ENCODE results near the gene RAVER1. TPM values are rescaled to one million over a fixed set of nuclear protein-coding genes. Genes with fewer than 3 reads are reported as not detected.
A peak's percentile ranks its signal among the peaks of the same experiment; 100 is the strongest.

Gene RAVER1
- total and polyA plus RNA-seq, 2 of the 13 experiments (the other 11 are each of a cell fraction or from before 2014, with no cell fraction given) = 3.6 to 7.9 TPM

GRCh38 chr19:10295847-10296591 is 37.3 kb downstream of the RAVER1 start (continued):
- no peak for TF ChIP-seq IRF2 (CRISPR knock-in tag; IDR thresholded peaks at IDR 0.05)
- TF ChIP-seq NR0B2 (CRISPR knock-in tag; IDR thresholded peaks at IDR 0.05) = peak; percentile 63; the same call in 1 of the 2 replicates
- TF ChIP-seq SMARCC2 (IDR thresholded peaks at IDR 0.05) = no peak
- no peak for TF ChIP-seq KMT2A (CRISPR knock-in tag; IDR thresholded peaks at IDR 0.05)
- no peak for TF ChIP-seq GMEB2 (CRISPR knock-in tag; IDR thresholded peaks at IDR 0.05; ENCODE audit: low read depth)
- no peak for TF ChIP-seq RXRA (CRISPR knock-in tag; IDR thresholded peaks at IDR 0.05)
- no peak for TF ChIP-seq STAT6 (CRISPR knock-in tag; IDR thresholded peaks at IDR 0.05; ENCODE audit: borderline replicate concordance)
- no peak for TF ChIP-seq POLR2A (IDR thresholded peaks at IDR 0.05; ENCODE audit: insufficient read depth in 1 of 2, low read depth in 2 of 2, low read length in 2 of 2)
- no peak for TF ChIP-seq PLSCR1 (CRISPR knock-in tag; IDR thresholded peaks at IDR 0.05; ENCODE audit: borderline replicate concordance)
- TF ChIP-seq ATF4 (CRISPR knock-in tag; IDR thresholded peaks at IDR 0.05) = no peak
- TF ChIP-seq ZNF547 (CRISPR knock-in tag; IDR thresholded peaks at IDR 0.05) = no peak
- no peak for TF ChIP-seq ZNF20 (CRISPR knock-in tag; IDR thresholded peaks at IDR 0.05)
- TF ChIP-seq ETS1 (CRISPR knock-in tag; IDR thresholded peaks at IDR 0.05) = no peak
- TF ChIP-seq ZC3H13 (CRISPR knock-in tag; IDR thresholded peaks at IDR 0.05) = peak; percentile 67; the same call in 1 of the 2 replicates
- TF ChIP-seq ZNF710 (CRISPR knock-in tag; IDR thresholded peaks at IDR 0.05; ENCODE audit: borderline replicate concordance) = no peak
- TF ChIP-seq ZKSCAN8 (CRISPR knock-in tag; IDR thresholded peaks at IDR 0.05; ENCODE audit: borderline replicate concordance) = no peak
- TF ChIP-seq SP1 (IDR thresholded peaks at IDR 0.05) = no peak
- TF ChIP-seq SP1 (CRISPR knock-in tag; IDR thresholded peaks at IDR 0.05) = no peak
- TF ChIP-seq MAX (IDR thresholded peaks at IDR 0.05) = peak; percentile 94
- TF ChIP-seq ZNF446 (CRISPR knock-in tag; IDR thresholded peaks at IDR 0.05) = peak; percentile 68; the same call in 1 of the 2 replicates

All from HepG2 (cell line).